Neural cell (in vitro differentiated cells): ENCODE data around the gene MOCOS. TPM values are rescaled to one million over a fixed set of nuclear protein-coding genes. Genes with fewer than 3 reads are reported as not detected.

Experiments used
- H2AFZ ChIP-seq: fragments of 200-600, 300-800 bp; sonication (generic), shearing (Covaris generic); 2 replicates; pipeline ENCODE4 v1.6.0; 2014; ENCODE audit warnings: low read depth, mild to moderate bottlenecking, antibody characterized with exemption, low read length, moderate library complexity
- H3F3A ChIP-seq: fragments of 200-600 bp; shearing (Covaris generic); 2 replicates; pipeline ENCODE4 v1.6.1; 2016; ENCODE audit warnings: mild to moderate bottlenecking, moderate library complexity, mixed read lengths, antibody characterized with exemption, low read length; ENCODE audit not compliant: insufficient read depth, poor library complexity, severe bottlenecking
- H3K27ac ChIP-seq: fragments of 200-600, 300-800 bp; sonication (generic), shearing (Covaris generic); 2 replicates; pipeline ENCODE4 v1.5.1; 2014; ENCODE audit warnings: mild to moderate bottlenecking, low read length, moderate library complexity
- H3K27me3 ChIP-seq: fragments of 300-800, 200-600 bp; sonication (generic), shearing (Covaris generic); 2 replicates; pipeline ENCODE4 v1.6.0; 2014; ENCODE audit warnings: mild to moderate bottlenecking, low read depth, low read length, moderate library complexity; ENCODE audit not compliant: insufficient read depth
- H3K36me3 ChIP-seq: fragments of 300-800, 200-600 bp; sonication (generic), shearing (Covaris generic); 2 replicates; pipeline ENCODE4 v1.5.1; 2014; ENCODE audit warnings: mild to moderate bottlenecking, antibody characterized with exemption, low read length, moderate library complexity; ENCODE audit not compliant: insufficient read depth
- H3K4me2 ChIP-seq: fragments of 300-800, 200-600 bp; sonication (generic), shearing (Covaris generic); 2 replicates; pipeline ENCODE4 v1.6.0; 2014; ENCODE audit warnings: mild to moderate bottlenecking, low read length
- H3K4me3 ChIP-seq: fragments of 300-800, 200-600 bp; sonication (generic), shearing (Covaris generic); 2 replicates; pipeline ENCODE4 v1.5.1; 2014; ENCODE audit warnings: mild to moderate bottlenecking, low read length, moderate library complexity
- H3K79me2 ChIP-seq: fragments of 200-600 bp; shearing (Covaris generic); replicated peaks from 2 replicates; pipeline ENCODE4 v1.6.0; 2014; ENCODE audit warnings: mild to moderate bottlenecking, low read length, moderate library complexity; ENCODE audit not compliant: insufficient read depth
- H3K9ac ChIP-seq: fragments of 300-800, 200-600 bp; sonication (generic), shearing (Covaris generic); 2 replicates; pipeline ENCODE4 v1.6.1; 2016; ENCODE audit warnings: mild to moderate bottlenecking, low read length, mixed read lengths
- H3K9me2 ChIP-seq: fragments of 200-600 bp; shearing (Covaris generic); 2 replicates; pipeline ENCODE4 v1.6.1; 2016; ENCODE audit warnings: mild to moderate bottlenecking, low read length, mixed read lengths; ENCODE audit not compliant: insufficient read depth
- H3K9me3 ChIP-seq: fragments of 200-600, 300-800 bp; sonication (generic), shearing (Covaris generic); 2 replicates; pipeline ENCODE4 v1.6.1; 2016; ENCODE audit warnings: mild to moderate bottlenecking, mixed run types, low read length, moderate library complexity, mixed read lengths
- H4K20me1 ChIP-seq: fragments of 200-600 bp; shearing (Covaris generic); 2 replicates; pipeline ENCODE4 v1.6.1; 2016; ENCODE audit warnings: mild to moderate bottlenecking, mixed run types; ENCODE audit not compliant: insufficient read depth
- CTCF ChIP-seq: fragments of 450-650 bp; IDR thresholded peaks from 2 replicates; pipeline ENCODE4 v1.5.1; 2014; ENCODE audit warnings: antibody characterized with exemption, mild to moderate bottlenecking, moderate library complexity; ENCODE audit not compliant: poor library complexity, severe bottlenecking
- EP300 ChIP-seq: fragments of 450-650 bp; conservative IDR thresholded peaks from 2 replicates; pipeline ENCODE4 v1.6.1; 2014; ENCODE audit warnings: antibody characterized with exemption, mild to moderate bottlenecking, moderate library complexity; ENCODE audit not compliant: poor library complexity, severe bottlenecking
- EZH2 ChIP-seq: fragments of 200-600, 300-800 bp; shearing (Covaris generic), sonication (generic); IDR thresholded peaks from 2 replicates; pipeline ENCODE4 v1.6.1; 2014; ENCODE audit warnings: antibody characterized with exemption, low read length, borderline replicate concordance, mild to moderate bottlenecking; ENCODE audit not compliant: insufficient read depth, poor library complexity, severe bottlenecking
- MXI1 ChIP-seq: fragments of 450-650 bp; conservative IDR thresholded peaks from 2 replicates; pipeline ENCODE4 v1.6.1; 2014; ENCODE audit warnings: antibody characterized with exemption, mild to moderate bottlenecking; ENCODE audit not compliant: poor library complexity, severe bottlenecking
- POLR2AphosphoS5 ChIP-seq: IDR thresholded peaks from 2 replicates; pipeline ENCODE4 v1.6.1; 2012
- RAD21 ChIP-seq: fragments of 450-650 bp; conservative IDR thresholded peaks from 2 replicates; pipeline ENCODE4 v1.6.1; 2014; ENCODE audit warnings: antibody characterized with exemption, mild to moderate bottlenecking, moderate library complexity
- REST ChIP-seq: IDR thresholded peaks from 2 replicates; pipeline ENCODE4 v1.6.1; 2012; ENCODE audit warnings: borderline replicate concordance
- SMC3 ChIP-seq: fragments of 450-650 bp; conservative IDR thresholded peaks from 2 replicates; pipeline ENCODE4 v1.6.1; 2014; ENCODE audit warnings: antibody characterized with exemption, mild to moderate bottlenecking, moderate library complexity; ENCODE audit not compliant: poor library complexity
- TAF1 ChIP-seq: IDR thresholded peaks from 2 replicates; pipeline ENCODE4 v1.6.1; 2012; ENCODE audit warnings: low read depth
- polyA plus RNA-seq: library from polyadenylated mRNA; depleted of rRNA; stranded (reverse); fragments of >200 nt; gene quantifications from 2 replicates; pipeline ENCODE4 v1.2.3, GENCODE V29; 2014

The MOCOS gene
- polyA plus RNA-seq, 1 donor from 2014 or later, result not detected

GRCh38 chr18:36249392-36249791, 62.1 kb downstream of the MOCOS start:
- Histone ChIP-seq H3K27me3 (no peaks in the 10 kb centered on the region), H3K9me2 (no peaks in the 10 kb centered on the region), H3K36me3 (no peaks in the 10 kb centered on the region), H3K9ac (no peak overlapping the region), H3K4me2 (no peak overlapping the region), H3K27ac (no peak overlapping the region), H4K20me1 (no peaks in the 10 kb centered on the region), H3K4me3 (no peak overlapping the region), H2AFZ (no peak overlapping the region), H3K79me2 (no peaks in the 10 kb centered on the region), H3F3A (no peaks in the 10 kb centered on the region), H3K9me3 (peaks cover 4% of the 10 kb centered on the region)
- TF ChIP-seq MXI1 (no peak), POLR2AphosphoS5 (no peak), TAF1 (no peak), EZH2 (no peak), SMC3 (no peak), CTCF (no peak)

GRCh38 chr18:36250827-36251226, 63.5 kb downstream of the MOCOS start:
- H2AFZ ChIP-seq, result no peak overlapping the region
- peaks cover 4% of the 10 kb centered on the region for H3K9me3 ChIP-seq
- no peaks in the 10 kb centered on the region for H3K36me3 ChIP-seq
- H3K27ac ChIP-seq, result no peak overlapping the region
- no peaks in the 10 kb centered on the region for H4K20me1 ChIP-seq
- H3F3A ChIP-seq, result no peaks in the 10 kb centered on the region
- H3K9me2 ChIP-seq, result no peaks in the 10 kb centered on the region
- no peak overlapping the region for H3K4me2 ChIP-seq
- no peak overlapping the region for H3K4me3 ChIP-seq
- no peaks in the 10 kb centered on the region for H3K27me3 ChIP-seq
- no peak overlapping the region for H3K9ac ChIP-seq
- no peak for TF ChIP-seq MXI1
- no peak for TF ChIP-seq REST
- TF ChIP-seq RAD21, result no peak
- no peak for TF ChIP-seq EP300
- TF ChIP-seq POLR2AphosphoS5, result no peak
- TF ChIP-seq TAF1, result no peak
- no peak for TF ChIP-seq SMC3
- TF ChIP-seq EZH2, result no peak
- no peak for TF ChIP-seq CTCF
- no peaks in the 10 kb centered on the region for H3K79me2 ChIP-seq
